GM18498 (cell line): Measurements from ENCODE around the gene ZNRF3.

Experiments used
- ATAC-seq: cut with Tn5 transposase; IDR thresholded peaks from one replicate; pipeline ENCODE4 v1.9.1; 2021; ENCODE audit warnings: mild to moderate bottlenecking, moderate library complexity; ENCODE audit not compliant: unreplicated experiment

ZNRF3 gene

DNA sequence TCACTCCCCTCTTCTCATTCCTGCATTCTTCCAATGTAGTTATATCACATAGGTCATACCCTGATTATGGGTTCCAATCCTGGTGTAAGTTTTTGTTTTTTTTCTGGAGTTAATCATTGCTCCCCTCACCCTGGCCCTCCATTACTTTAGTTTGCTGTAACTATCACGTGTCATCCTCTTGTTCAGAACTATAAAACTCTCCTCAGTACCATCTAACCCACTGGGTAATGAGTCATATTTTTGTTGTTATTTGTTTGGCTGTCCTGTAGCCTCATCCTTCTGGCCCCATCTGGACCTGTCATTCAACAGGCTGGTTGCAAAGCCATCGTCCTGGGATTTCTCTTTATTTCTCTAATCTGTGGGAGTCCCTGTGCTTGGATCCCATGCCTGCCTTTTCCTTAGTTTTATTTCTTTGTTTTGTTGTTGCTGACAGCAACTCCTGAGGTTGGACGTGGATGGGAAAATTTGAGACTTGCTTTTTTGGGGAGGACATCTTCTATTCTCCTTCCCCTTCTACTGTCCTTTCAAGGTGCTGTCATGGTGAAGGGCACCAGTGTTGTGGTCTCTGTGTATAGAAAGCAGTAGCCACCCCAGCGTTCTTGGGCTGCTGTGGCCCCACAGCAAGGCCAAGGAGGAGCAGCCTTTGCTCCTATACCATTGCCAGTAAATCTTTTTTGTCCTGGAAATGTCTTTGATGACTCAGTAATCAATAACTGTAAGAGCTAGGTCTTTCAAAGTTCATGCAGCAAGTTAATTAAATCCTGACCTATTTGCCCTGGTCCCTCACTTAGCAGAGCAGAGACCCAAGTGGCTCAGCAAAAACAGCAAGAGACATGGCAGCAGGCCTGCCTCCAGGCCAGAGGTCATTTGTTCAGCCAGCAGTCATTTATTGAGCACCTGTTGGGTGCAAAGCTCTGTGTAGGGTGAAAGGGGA, 95.8 kb downstream of the ZNRF3 start:
- ATAC-seq: no peak

DNA sequence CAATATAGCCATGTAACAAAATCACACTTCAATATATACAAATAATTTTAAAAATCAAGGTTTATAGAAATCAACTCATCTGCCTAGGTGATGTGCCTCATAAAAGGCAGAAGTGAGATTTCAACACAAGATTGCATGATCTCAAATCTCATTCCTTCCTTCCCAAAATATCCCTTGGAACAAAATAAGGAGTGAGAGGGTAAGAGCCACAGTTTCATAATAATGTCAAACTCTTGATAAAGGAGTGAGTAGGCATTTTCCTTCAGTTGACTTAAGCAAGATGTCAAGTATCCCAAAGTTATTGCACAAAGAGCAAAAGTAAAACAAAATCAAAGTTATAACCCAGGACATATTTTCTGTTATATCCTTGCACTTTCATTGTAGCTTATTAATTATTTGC, 97.0 kb downstream of the ZNRF3 start:
- ATAC-seq: no peak

DNA sequence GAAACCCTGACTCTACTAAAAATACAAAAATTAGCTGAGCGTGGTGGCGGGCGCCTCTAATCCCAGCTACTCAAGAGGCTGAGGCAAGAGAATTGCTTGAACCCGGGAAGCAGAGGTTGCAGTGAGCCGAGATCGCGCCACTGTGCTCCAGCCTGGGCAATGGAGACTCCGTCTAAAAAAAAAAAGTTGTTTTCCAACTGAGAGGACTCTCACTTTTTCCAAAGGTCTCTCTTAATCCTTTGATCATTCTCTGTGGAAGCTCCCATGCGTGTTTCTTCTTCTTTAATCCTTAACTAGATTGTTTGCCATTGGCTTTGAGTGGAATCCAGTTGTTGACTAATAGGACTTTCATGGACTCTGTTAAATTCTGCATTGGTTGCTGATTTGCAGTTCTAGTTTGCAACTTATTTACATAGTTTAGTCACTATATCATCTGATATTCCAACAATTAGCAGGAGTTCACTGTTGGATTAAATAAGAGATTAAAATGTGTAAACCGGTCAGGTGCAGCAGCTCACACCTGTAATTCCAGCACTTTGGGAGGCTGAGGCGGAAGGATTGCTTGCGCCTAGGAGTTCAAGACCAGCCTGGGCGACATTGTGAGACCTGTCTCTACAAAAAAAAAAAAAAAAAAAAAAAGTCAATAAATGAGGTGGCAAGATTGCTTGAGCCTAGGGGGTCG, 98.6 kb downstream of the ZNRF3 start:
- no peak for ATAC-seq

DNA sequence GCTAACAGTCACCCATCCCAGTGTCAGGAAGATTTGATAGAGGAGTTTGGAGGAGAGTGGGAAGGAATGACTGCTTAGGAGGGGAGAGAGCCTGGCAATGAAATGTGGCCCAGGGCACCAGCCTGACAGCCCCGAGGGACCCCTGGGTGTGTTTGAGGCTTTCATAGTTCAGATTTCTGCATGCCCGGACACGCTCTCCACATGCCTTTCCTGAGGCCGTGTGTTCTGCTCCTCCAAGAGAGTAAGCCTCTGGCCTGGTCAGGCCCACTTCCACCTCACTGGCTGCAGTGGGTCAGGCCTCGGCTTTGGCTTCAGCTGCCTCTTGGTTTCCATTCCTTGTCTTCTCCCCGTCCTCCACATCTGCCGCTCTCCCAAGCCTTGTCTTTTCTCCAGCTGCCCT, 99.8 kb downstream of the ZNRF3 start:
- no peak for ATAC-seq

DNA sequence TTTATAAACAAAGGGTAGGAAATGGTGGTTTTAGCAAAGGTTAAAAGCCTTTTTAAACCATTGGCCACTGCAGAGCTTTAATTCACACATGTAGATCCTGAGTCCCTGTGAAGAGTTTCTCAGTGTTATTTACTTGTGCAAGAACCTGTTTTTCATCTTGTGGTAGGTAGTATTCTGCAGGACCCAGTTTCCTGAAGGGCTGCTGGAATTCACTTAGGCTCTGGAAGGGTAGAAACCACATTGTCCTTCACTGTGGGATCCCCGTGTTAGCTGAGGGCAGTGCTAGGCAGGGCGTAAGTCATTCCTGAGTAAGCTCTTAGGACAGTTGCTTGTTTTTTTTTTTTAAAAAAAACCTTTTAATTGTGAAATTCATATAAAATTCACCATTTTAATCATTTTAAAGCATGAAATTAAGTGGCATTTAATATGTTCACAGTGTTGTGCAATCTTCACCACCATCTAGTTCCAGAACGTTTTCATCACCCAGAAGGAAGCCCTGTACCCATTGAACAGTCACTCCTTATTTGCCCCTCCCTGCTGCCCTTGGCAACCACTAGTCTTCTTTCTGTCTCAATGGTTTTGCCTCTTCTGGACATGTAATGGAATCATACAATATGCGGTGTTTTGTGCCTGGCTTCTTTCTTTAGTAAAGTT, 100.5 kb downstream of the ZNRF3 start:
- no peak for ATAC-seq

DNA sequence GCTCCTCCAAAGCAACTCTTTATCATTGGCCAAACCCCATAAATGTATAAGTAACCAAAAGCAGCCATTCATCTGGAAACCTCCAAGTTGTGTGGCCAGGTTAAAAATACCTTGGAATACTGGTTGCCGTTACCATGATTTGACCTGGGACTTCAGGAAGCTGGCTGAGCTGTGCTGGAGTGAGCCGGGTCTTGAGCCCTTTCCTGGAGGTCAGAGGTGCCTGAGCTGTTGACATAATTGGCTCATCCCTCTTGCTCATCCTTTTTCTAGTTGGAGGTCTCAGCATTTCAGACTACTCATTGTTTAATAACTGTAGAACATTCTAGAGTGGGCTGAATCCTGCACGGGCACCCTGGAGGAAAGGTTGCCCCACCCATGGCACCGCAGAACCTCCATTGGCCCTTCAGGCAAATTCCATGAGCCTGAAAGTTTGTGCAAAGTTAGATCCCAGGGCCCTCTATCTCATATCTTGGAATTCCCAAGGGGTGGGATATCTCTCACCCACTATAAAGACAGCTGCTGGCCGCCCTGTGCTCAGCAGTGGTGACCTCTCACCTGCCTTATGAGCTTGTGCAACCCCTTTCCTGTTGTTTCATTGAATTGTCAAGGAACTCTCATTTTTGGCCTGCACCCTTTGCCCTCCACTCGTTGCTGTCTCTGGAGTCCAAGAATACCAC, 101.2 kb downstream of the ZNRF3 start:
- ATAC-seq: no peak

DNA sequence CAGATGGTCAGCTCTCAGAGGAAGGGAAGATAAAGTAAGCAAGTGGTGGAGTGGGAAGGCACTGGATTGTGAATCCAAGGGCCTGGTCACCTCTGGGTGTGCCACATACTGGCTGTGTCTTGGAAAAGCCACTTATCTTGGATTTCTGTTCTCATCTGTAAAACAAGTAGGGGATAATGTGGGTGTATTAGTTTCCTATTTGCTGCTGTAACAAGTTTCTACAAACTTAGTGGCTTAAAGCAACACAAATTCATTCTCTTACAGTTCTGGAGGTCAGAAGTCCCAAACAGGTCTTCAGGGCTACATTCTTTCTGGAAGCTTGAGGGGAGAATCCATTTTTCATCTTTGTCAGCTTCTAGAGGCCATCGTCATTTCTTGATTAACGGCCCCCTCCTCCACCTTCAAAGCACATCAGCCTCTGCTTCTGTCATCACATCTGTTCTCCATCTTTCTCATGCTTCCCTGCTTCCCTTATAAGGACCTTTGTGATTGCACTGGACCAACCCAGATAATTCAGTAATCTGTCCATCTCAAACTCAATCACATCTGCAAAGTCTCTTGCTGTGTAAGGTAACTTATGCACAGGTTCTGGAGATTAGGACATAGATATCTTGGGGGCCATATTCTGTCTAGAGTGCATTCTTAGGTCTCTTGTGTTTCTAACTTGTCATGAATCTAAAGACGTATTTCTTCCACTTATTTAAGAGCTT, 102.4 kb downstream of the ZNRF3 start:
- no peak for ATAC-seq

DNA sequence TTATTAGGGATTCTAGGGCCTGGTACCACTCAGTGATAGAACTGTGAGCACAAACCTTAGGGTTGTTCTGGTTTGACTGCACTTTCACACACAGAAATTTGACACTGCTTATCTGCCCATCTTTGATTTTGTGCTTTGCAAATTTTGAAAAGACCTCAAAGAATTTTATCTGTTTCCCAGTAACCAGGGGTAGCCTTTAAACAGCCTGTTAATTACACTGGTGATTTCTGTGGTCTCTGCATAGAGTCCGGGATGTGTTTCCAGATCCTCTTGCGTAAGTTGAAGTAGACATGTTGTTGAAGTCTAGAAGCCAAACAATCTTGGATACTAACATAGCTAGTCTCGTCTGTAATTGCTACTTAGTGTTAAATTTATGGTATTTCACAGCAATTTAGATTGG, 103.0 kb downstream of the ZNRF3 start:
- no peak for ATAC-seq

DNA sequence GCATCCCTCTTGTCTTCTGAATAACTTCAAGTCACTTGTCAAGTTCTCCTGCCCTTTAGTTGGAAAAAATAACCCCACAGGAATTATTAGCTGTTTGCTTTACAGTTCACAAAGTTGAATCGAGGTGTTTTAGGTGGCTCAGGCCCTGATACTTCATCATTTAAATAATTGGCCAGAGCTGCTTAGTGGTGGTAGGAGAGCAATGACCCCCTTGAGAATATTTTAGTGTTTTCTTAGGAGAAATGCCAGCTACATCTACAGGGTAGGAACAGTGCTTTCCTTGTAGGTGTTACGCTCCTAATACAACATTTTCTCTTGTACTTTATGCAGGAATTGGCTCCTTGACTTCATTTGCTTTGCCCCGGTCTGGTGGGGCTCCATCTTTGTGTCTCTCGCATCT, 105.1 kb downstream of the ZNRF3 start:
- no peak for ATAC-seq

DNA sequence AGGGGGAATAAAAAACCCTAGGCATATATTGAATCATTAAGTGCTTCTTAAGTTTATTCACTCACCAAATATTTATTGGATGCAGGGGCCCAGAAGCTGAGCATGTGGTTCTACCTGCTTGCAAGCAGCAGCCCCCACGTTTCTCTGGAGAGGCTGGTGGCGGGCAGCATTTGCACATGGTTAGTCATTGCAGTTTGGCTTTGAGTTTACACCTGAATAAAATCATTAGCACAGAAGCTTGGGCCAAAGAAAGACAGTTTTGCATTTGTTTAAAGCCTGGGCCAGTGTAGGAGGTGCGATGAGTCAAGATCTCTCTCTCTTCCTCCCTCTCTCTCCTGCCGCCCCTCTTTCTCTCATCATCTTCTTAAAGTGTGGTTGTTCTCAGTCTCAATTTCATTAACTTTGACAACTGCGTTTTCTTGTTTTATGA, 105.7 kb downstream of the ZNRF3 start:
- no peak for ATAC-seq

DNA sequence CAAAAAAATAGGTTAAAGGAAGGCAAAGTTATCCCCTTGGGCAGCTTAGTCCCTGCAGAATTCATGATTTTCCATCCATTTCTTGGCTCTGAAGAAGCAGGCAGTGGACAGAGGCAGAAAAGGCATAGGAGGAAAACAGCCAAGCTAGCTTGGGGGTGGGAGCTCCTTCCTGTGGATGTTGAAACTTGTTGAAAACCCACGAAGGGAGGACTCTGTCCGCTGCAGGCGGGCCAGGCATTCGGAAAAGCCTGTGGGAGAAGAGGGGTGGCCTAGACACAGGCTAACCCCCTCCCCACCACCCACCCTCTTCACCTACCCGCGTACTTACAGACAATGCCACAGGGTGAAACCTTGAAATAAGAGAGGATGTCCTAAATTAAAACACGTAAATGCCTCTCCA, 106.1 kb downstream of the ZNRF3 start:
- ATAC-seq: no peak

DNA sequence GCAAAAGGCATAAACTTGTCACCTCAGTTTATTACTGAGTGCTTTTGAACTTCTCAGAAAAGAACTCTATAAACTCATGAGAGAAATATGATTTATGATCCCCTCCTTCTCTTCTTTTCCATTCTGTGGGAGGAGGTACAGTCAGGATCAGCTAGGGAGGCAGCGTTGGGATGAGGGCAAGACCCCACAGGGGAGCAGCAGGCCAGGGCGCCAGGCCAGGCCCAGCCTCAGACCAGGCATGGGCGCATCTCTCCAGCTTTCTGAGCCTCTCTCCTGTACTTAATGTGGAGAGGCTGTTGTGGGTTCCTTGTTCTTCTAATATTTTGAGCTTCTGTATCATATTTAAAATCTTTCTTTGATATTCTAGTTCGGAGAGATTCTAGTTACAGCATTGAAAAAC, 106.5 kb downstream of the ZNRF3 start:
- ATAC-seq: no peak

DNA sequence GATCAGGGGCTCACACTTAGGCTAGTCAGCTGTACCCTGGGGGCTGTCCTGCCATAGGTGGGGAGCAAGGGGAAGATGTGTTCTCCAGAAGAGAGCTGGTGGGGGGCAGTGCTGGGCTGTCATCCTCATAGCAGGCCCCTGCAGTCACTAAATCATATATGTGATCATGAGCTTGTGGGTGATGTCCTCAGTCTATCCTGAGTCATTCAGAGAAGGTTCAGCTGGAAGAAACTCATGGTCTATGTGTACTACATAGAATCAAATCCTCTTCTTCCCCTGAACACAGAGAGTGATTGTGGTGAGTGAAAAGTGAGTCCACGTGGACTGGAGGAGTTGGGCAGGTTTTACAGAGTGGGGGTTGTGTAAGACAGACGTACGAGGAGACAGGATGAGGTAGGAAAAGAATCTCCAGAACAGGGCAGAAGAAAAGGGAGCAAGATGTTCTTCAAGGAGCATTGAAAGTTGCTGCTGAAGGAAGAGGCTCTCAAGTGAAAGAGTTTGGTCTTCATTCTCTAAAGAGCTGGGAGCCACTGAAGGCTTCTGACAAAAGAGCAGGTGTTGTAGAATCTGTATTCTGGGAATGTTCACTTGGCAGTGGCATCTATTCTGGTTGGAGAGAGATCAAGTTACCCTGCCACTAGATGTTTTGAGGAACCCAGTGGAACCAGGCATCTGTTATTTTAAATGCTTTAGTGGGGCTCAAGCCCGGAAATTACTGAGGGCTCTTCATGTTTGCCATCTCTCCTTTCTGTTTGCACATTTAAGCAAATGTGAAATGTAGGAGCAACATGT, 109.4 kb downstream of the ZNRF3 start:
- no peak for ATAC-seq

DNA sequence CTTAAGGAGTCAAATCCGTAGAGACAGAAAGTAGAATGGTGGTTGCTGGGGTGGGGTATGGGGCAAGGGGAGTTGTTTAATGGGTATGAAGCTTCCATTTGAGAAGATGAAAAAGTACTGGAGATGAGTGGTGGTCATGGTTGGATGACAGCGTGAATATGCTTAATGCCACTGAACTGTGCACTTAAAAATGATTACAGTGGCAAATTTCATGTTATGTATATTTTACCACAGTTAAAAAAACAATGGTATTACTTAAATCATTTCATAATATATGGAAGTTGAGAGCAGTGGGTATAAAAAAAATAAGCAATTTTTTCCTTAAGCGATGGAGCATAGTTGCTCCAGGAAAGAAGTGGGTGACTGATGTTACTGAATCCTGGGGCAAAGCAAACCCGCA, 111.2 kb downstream of the ZNRF3 start:
- no peak for ATAC-seq

DNA sequence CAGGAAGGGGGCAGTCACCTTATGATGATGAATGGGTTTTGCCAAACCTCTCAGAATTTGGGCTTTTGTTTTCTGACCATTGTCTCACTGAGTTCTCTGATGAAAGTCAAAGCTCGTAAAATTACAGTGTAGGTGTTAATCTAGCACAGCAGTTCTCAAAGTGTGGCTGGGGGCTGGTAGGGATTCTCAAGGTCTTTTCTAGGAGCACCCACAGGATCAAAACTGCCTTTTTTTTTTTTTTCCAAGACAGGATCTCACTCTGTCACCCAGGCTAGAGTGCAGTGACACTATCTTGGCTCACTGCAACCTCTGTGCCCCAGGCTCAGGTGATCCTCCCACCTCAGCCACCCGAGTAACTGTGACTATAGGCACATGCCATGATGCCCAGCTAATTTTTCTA, 112.2 kb downstream of the ZNRF3 start:
- no peak for ATAC-seq

DNA sequence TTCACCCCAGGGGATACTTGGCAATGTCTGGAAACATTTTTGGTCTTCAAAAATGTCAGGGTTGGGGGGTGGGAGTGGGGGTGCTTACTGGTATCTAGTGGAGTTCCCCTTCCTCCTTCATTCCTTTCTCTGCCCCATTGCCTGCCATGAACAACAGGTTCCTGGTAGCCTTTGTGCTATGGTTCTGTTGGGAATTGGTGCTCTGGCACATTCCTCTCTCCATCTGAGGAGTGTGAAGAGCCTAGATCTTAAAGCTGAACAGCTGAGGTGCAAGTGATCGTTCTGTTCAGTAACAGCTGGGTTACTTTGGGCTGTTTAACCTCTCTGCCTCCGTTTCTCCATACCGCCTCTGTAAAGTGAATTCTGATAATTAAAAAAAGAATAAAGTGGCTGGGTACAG, 114.0 kb downstream of the ZNRF3 start:
- no peak for ATAC-seq

DNA sequence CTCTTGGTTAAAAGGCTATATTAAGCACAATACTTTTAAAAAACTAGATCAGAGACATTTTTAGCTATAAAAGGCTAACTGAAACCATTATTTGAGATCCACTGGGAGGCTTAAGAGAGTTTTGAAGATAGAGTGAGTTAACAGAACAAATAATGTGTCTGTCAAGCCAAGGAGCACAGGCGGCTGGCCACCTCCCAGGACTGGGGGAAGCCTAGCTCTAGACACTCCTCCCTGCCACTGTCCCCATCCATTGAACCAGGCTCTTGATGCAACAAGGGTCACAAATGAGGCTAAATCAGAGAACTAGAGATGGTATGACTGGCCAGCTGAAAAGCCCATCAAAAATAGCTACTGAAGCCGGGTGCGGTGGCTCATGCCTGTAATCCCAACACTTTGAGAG, 115.3 kb downstream of the ZNRF3 start:
- no peak for ATAC-seq

DNA sequence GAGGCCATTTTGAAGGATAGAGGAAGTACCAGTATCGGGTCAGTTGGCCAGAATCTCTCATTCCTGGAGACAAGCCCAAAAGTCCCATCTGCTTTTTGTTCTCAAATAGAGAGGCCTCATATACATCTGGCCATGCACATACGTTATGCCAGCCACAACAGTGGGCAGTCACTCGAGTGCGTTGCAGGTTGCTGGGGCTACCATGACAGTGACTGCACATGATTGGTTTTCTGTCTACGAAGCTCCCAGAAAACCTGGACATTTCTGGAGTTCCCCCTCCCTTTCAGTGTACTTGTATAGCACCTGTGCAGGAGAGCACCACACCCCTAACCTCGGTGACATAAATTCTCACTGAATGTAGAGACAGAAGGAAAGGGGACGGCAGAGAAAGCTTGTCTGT, 116.1 kb downstream of the ZNRF3 start:
- ATAC-seq: no peak

DNA sequence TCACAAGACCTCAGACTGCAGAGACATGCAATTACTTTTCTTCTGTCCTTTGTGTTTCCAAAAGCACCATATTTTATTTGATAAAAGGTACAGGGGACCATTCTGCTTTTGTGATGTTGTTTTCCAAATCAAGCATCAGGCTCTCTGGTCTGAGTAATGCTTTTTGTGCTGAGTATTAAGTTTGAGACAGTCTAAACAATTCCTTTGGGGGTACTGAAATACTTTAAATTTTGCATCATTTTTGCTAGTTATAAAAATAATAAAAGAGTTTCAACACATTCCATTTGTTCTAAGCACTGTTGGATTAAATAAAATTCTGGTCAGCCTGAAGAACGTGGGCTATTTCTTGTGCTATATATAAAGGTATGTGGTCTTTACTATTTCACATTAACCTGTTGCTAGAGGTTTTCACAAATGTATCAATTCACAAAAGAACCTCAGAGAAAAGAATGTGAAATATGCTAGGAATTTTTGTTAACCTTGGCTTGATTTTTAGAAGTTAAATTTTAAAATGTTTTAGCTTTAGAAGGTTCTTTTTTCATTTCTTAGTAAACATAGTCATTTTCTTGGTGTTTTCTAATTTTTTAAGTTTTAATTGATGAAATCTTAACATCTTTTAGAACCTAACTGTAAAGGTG, 116.7 kb downstream of the ZNRF3 start:
- no peak for ATAC-seq
